Activated naive CD4-positive, alpha-beta T cell treated with anti-CD3 and anti-CD28 coated beads, Interleukin-2, amount 50 U/mL, for 72 hours (primary cell): ENCODE results near the gene SYNPO2L. TPM values are rescaled to one million over a fixed set of nuclear protein-coding genes. Genes with fewer than 3 reads are reported as not detected.
A peak's percentile ranks its signal among the peaks of the same experiment; 100 is the strongest.
"Not testable (repeated sequence)": the region's sequence is repeated elsewhere in the genome, so short reads cannot be mapped to it uniquely, and the experiment has no call there.

Source experiments
- ATAC-seq, 2 donors: fragments of 150-1000 bp; cut with Tn5 transposase; 2 replicates each; pipeline ENCODE4 v1.10.0; 2021; ENCODE audit warnings: mild to moderate bottlenecking in 2 of 2, moderate library complexity in 2 of 2
- DNase-seq, 2 donors: peaks; one replicate each; pipeline ENCODE4 v3.0.0; 2021 to 2022; ENCODE audit warnings: low spot score in 2 of 2
- H3K27ac Mint-ChIP-seq, 2 donors: one replicate each; pipeline ENCODE4 v1.8.0; 2022; ENCODE audit warnings: mild to moderate bottlenecking in 2 of 2, mixed read lengths in 2 of 2
- H3K36me3 Mint-ChIP-seq, 2 donors: one replicate each; pipeline ENCODE4 v1.8.0; 2022; ENCODE audit warnings: mixed read lengths in 2 of 2
- H3K9me3 Mint-ChIP-seq, 2 donors: one replicate each; pipeline ENCODE4 v1.8.0; 2022; ENCODE audit warnings: mixed read lengths in 2 of 2
- total RNA-seq, 2 donors: library from RNA; stranded (reverse); gene quantifications; one replicate each; pipeline ENCODE4 v1.2.3, GENCODE V29; 2022

Gene SYNPO2L
- total RNA-seq, 2 donors from 2014 or later = not detected

GRCh38 chr10:73639286-73639685 is 16.5 kb downstream of the SYNPO2L start:
- DNase-seq = no peak
- H3K36me3 Mint-ChIP-seq = no peaks in the 10 kb centered on the region
- H3K27ac Mint-ChIP-seq = no peak overlapping the region
- no peak for ATAC-seq
- H3K9me3 Mint-ChIP-seq = no peaks in the 10 kb centered on the region

DNA sequence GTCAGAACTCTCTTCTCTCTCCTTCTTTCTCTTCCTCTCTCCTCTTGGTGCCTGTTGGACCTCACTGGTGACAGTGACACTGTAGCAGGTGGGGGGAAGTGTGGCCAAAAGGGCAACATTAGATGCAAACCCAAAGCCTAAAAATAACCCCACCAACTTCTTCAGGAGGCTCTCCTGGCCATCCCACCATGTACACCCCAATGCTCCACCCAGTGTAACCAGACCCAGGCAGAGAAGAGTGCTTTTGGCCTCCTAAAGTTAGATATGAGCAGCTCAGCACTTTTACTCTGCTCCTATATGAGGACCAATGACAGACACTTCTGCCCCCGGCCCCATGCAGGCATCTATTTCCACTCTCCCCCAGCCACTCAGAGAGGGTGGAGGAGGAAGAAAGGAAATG is 20.0 kb downstream of the SYNPO2L start:
- no peaks in the 10 kb centered on the region for H3K9me3 Mint-ChIP-seq
- no peak overlapping the region for H3K27ac Mint-ChIP-seq
- ATAC-seq (no peak), DNase-seq (no peak)
- H3K36me3 Mint-ChIP-seq = no peaks in the 10 kb centered on the region

DNA sequence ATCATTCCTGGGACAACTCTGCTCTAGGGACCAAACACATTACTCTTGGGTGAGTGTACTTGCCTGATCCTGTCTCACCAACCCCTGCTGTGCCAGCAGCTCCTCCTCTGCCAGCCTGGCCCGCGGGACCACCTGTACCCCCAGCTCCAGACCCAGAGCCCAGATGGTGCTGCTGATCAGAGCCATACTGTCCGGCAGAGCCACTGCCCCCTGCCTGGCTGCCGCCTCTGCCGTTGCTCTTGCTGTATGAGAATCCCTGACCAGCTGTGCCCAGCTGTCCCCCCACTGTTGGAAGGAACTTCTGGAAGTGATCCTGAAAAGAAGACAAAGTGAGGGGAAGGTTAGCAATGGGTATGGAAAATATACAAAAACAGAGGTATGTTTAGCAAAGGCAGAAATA is 21.4 kb downstream of the SYNPO2L start:
- ATAC-seq (no peak), DNase-seq (peak in 1 of 2 donors; percentile 35)
- Mint-ChIP-seq H3K9me3 (no peaks in the 10 kb centered on the region), H3K36me3 (no peaks in the 10 kb centered on the region), H3K27ac (no peak overlapping the region)

DNA sequence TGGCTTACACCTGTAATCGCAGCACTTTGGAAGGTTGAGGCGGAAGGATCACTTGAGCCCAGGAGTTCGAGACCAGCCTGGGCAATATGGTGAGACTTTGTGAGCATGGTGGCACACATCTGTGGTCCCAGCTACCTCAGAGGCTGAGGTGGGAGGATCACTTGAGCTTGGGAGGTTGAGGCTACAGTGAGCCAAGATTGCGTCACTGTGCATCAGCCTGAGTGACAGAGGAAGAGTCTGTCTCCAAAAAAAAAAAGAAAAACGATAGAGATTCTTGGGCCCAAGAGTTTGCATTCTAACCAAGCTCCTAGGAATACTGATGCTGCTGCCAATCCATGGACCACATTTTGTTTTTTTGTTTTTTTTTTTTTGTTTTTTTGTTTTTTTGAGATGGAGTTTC is 26.7 kb downstream of the SYNPO2L start:
- ATAC-seq (no peak), DNase-seq (no peak)
- H3K27ac Mint-ChIP-seq = no peak overlapping the region
- H3K36me3 Mint-ChIP-seq = peaks cover 7 to 10% of the 10 kb centered on the region in 2 donors
- no peaks in the 10 kb centered on the region for H3K9me3 Mint-ChIP-seq

DNA sequence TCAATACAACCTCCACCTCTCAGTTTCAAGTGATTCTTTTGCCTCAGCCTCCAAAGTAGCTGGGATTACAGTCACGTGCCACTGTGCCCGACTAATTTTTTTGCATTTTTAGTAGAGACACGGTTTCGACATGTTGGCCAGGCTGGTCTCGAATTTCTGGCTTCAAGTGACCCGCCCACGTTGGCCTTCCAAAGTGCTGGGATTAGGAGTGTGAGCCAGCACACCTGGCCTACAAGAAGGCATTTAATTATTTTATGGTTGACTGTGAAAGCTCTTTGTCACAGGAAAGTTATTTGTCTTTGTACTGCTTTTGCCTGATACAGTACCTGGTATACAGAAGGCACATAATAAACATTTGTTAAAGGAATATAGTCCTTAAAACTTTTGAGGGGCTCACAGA is 27.4 kb downstream of the SYNPO2L start:
- Mint-ChIP-seq H3K36me3 (peaks cover 7 to 10% of the 10 kb centered on the region in 2 donors), H3K9me3 (no peaks in the 10 kb centered on the region), H3K27ac (no peak overlapping the region)
- DNase-seq (no peak), ATAC-seq (no peak)

- DNase-seq = no peak
- no peaks in the 10 kb centered on the region for H3K9me3 Mint-ChIP-seq
- peaks cover 7 to 10% of the 10 kb centered on the region in 2 donors for H3K36me3 Mint-ChIP-seq
- peak overlapping the region in 1 of 2 donors; percentile 96 for H3K27ac Mint-ChIP-seq
- no peak for ATAC-seq
Observed at GRCh38 chr10:73627300-73627699, 28.5 kb downstream of the SYNPO2L start.

GRCh38 chr10:73625884-73626752 is 29.7 kb downstream of the SYNPO2L start:
- ATAC-seq (peak; percentile 99), DNase-seq (peak; percentile 88 to 93)
- Mint-ChIP-seq H3K9me3 (no peaks in the 10 kb centered on the region), H3K36me3 (peaks cover 7 to 10% of the 10 kb centered on the region in 2 donors), H3K27ac (peak overlapping the region; percentile 96 to 98)

- ATAC-seq (peak; percentile 2 to 71), DNase-seq (no peak)
- peaks cover 7 to 10% of the 10 kb centered on the region in 2 donors for H3K36me3 Mint-ChIP-seq
- H3K9me3 Mint-ChIP-seq = no peaks in the 10 kb centered on the region
- peak overlapping the region; percentile 96 to 98 for H3K27ac Mint-ChIP-seq
Observed at GRCh38 chr10:73625004-73625883, 30.6 kb downstream of the SYNPO2L start.

GRCh38 chr10:73623056-73623455 is 32.8 kb downstream of the SYNPO2L start:
- H3K36me3 Mint-ChIP-seq = peaks cover 7 to 10% of the 10 kb centered on the region in 2 donors
- H3K27ac Mint-ChIP-seq = no peak overlapping the region
- DNase-seq (no peak), ATAC-seq (no peak)
- no peaks in the 10 kb centered on the region for H3K9me3 Mint-ChIP-seq

DNA sequence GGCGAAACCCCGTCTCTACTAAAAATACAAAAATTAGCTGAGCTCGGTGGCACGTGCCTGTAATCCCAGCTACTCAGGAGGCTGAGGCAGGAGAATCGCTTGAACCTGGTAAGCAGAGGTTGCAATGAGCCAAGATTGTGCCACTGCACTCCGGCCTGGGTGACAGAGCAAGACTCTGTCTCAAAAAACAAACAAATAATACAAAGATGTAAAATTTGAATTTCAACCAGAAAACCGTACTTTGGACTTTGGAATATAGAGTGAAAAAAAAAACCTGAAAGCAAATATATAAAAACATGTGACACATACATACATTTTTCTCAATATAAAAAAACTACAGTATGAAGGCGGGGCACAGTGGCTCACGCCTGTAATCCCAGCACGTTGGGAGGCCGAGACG is 34.9 kb downstream of the SYNPO2L start:
- DNase-seq, H3K27ac Mint-ChIP-seq, ATAC-seq, H3K36me3 Mint-ChIP-seq, H3K9me3 Mint-ChIP-seq: not testable (repeated sequence)

DNA sequence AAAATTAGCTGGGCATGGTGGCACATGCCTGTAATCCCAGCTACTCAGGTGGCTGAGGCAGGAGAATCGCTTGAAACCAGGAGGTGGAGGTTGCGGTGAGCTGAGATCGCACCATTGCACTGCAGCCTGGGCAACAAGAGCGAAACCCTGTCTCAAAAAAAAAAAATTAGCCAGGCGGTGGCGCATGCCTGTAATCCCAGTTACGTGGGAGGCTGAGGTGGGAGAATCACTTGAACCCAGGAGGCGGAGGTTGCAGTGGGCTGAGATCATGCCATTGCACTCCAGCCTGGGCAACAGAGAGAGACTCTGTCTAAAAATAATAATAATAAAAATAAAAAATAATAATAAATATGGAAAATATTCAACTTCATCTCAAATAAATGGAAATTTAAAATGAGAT is 38.7 kb downstream of the SYNPO2L start:
- ATAC-seq, H3K27ac Mint-ChIP-seq, H3K36me3 Mint-ChIP-seq, H3K9me3 Mint-ChIP-seq, DNase-seq: not testable (repeated sequence)

- Mint-ChIP-seq H3K9me3 (no peaks in the 10 kb centered on the region), H3K36me3 (no peaks in the 10 kb centered on the region), H3K27ac (no peak overlapping the region)
- ATAC-seq = no peak
- no peak for DNase-seq
Observed at GRCh38 chr10:73614720-73615119, 41.1 kb downstream of the SYNPO2L start.

DNA sequence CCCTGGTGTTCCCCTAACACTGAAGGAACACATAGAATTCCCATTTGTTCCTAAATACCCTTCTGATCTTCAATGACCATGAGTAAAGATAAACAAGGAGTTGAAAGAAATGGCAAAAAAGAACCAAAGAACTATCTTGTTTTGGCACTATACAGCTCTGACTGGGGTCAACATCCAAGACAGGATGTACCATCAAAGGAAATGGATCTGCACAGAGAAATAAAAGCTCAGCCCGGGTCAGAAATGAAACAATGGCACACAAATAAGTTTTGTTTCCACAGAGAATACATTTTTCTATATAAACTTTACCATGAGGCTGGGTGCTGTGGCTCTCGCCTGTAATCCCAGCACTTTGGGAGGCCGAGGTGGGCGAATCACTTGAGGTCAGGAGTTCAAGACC is 46.7 kb downstream of the SYNPO2L start:
- no peaks in the 10 kb centered on the region for H3K36me3 Mint-ChIP-seq
- ATAC-seq (no peak), DNase-seq (no peak)
- H3K27ac Mint-ChIP-seq = no peak overlapping the region
- H3K9me3 Mint-ChIP-seq = no peaks in the 10 kb centered on the region

DNA sequence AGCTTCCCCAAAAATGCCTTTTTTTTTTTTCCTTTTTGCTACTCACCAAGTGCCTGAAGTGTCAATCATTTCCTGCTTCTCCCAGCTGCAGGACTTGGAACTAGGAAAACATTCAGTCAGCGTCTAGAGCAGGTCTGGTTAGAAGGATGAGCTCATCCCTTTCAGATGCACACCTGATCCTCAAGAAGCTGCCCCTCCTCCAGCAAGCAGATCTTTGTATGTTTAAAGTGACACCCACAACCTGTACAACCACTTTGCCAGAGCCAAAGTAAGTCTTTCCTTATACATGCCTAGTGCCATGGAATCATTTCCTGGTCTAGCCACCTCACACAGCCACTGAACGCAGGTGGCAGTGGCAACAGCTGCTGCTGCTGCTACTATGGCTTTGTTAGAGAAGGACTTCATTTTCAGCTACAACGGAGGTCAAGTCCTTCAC is 54.3 kb downstream of the SYNPO2L start:
- no peak for ATAC-seq
- Mint-ChIP-seq H3K27ac (peak overlapping the region in 1 of 2 donors; percentile 9), H3K36me3 (no peaks in the 10 kb centered on the region), H3K9me3 (no peaks in the 10 kb centered on the region)
- DNase-seq = no peak

- ATAC-seq = no peak
- no peaks in the 10 kb centered on the region for H3K9me3 Mint-ChIP-seq
- H3K27ac Mint-ChIP-seq = peak overlapping the region in 1 of 2 donors; percentile 33
- H3K36me3 Mint-ChIP-seq = no peaks in the 10 kb centered on the region
- DNase-seq = no peak
Observed at GRCh38 chr10:73597346-73597745, 58.5 kb downstream of the SYNPO2L start.
